ENCODE data around the gene PCBP3.

Gene PCBP3

GRCh38 chr21:45989355-45990048 is 346.0 kb downstream of the PCBP3 start:
- DNase-seq: no peak

- no peak for DNase-seq
These were observed 346.7 kb downstream of the PCBP3 start for GRCh38 chr21:45990049-45990711.

GRCh38 chr21:45990741-45991605 is 347.4 kb downstream of the PCBP3 start:
- no peak for DNase-seq

- DNase-seq: no peak
These were observed 348.2 kb downstream of the PCBP3 start for GRCh38 chr21:45991606-45992300.

All from CD4-positive, alpha-beta T cell treated with Interferon alpha-2 for 1 hour (primary cell).